Parathyroid adenoma (tissue), 2 donors: ENCODE measurements around the gene CITED1.

Experiments used
- H2AFZ ChIP-seq: fragments of 300-600 bp; sonication (generic); one replicate; pipeline ENCODE4 v1.7.0; 2017; ENCODE audit warnings: antibody characterized with exemption, mild to moderate bottlenecking
- H3K27ac ChIP-seq: fragments of 300-600 bp; sonication (generic); one replicate; pipeline ENCODE4 v1.7.0; 2017
- H3K27me3 ChIP-seq: fragments of 300-600 bp; sonication (generic); one replicate; pipeline ENCODE4 v1.7.0; 2017; ENCODE audit warnings: low read length; ENCODE audit not compliant: control insufficient read depth, insufficient read depth
- H3K36me3 ChIP-seq: fragments of 300-600 bp; sonication (generic); one replicate; pipeline ENCODE4 v1.7.0; 2017; ENCODE audit warnings: low read length; ENCODE audit not compliant: control insufficient read depth, insufficient read depth
- H3K4me1 ChIP-seq: fragments of 300-600 bp; sonication (generic); one replicate; pipeline ENCODE4 v1.7.0; 2017; ENCODE audit warnings: control low read depth
- H3K4me2 ChIP-seq: fragments of 300-600 bp; sonication (generic); one replicate; pipeline ENCODE4 v1.7.0; 2017; ENCODE audit warnings: low read length
- H3K4me3 ChIP-seq: fragments of 300-600 bp; sonication (generic); one replicate; pipeline ENCODE4 v1.7.0; 2017; ENCODE audit warnings: low read depth, low read length
- H3K79me2 ChIP-seq: fragments of 300-600 bp; sonication (generic); one replicate; pipeline ENCODE4 v1.7.0; 2017; ENCODE audit warnings: control low read depth
- H3K9ac ChIP-seq: fragments of 300-600 bp; sonication (generic); one replicate; pipeline ENCODE4 v1.7.0; 2017; ENCODE audit warnings: mild to moderate bottlenecking
- H3K9me3 ChIP-seq: fragments of 300-600 bp; sonication (generic); one replicate; pipeline ENCODE4 v1.7.0; 2017; ENCODE audit warnings: low read length; ENCODE audit not compliant: control insufficient read depth
- TF ChIP-seq, protein P1 (sequence below): fragments of 300-600 bp; sonication (generic); IDR thresholded peaks from one replicate; pipeline ENCODE4 v1.7.0; 2017; ENCODE audit warnings: antibody characterized with exemption, mild to moderate bottlenecking
- donor health status: primary hyperparathyroidism.

The CITED1 gene

DNA sequence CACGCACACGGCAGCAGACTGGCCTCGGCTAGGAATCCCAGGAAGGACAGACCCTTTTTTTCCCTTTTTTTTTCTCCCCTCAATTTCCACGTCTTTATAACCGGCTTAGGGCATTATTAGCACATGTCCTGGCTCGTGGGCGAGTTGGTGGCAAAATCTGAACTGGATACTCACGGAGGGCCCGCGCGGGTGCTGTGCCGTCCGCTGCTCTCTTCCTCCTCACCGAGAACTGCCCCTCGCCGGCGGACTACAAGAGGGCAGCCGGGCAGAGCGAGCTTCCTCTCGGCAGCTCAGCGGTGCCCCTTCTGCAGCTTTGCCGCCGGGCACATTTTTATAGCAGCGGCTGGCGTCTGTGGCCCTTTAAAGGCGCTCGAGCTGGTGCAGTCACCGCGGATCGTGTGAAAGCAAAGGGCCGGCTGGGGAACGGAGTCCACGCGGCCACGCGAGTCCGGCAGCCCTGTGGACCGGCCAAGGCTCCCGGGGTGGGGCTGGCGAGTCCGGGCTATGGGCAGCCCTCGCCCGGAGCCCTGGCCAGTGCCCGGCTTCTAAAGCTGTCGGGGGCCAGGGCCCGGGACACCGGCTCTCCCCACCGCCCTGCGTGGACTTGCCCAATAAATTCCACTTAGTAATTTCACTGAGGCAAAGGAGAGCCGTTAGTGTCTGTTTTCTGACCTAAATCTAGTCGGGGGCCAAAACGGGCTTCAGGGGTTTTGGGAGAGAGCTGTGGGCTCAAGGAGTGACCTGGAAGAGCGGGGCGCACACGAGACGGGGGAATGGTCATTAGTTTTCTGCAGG, 1.3 kb upstream of the CITED1 start:
- no peak overlapping the region for H3K9ac ChIP-seq
- H3K4me2 ChIP-seq = peak overlapping the region; percentile 77
- no peak overlapping the region for H3K27ac ChIP-seq
- no peaks in the 10 kb centered on the region for H3K79me2 ChIP-seq
- H2AFZ ChIP-seq = peak overlapping the region; percentile 60
- H3K4me1 ChIP-seq = no peaks in the 10 kb centered on the region
- H3K36me3 ChIP-seq = no peaks in the 10 kb centered on the region
- TF ChIP-seq, protein P1, sequence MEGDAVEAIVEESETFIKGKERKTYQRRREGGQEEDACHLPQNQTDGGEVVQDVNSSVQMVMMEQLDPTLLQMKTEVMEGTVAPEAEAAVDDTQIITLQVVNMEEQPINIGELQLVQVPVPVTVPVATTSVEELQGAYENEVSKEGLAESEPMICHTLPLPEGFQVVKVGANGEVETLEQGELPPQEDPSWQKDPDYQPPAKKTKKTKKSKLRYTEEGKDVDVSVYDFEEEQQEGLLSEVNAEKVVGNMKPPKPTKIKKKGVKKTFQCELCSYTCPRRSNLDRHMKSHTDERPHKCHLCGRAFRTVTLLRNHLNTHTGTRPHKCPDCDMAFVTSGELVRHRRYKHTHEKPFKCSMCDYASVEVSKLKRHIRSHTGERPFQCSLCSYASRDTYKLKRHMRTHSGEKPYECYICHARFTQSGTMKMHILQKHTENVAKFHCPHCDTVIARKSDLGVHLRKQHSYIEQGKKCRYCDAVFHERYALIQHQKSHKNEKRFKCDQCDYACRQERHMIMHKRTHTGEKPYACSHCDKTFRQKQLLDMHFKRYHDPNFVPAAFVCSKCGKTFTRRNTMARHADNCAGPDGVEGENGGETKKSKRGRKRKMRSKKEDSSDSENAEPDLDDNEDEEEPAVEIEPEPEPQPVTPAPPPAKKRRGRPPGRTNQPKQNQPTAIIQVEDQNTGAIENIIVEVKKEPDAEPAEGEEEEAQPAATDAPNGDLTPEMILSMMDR = no peak
- H3K27me3 ChIP-seq = no peaks in the 10 kb centered on the region
- no peaks in the 10 kb centered on the region for H3K9me3 ChIP-seq
- H3K4me3 ChIP-seq = peak overlapping the region; percentile 44

- H3K27me3 ChIP-seq = no peaks in the 10 kb centered on the region
- H3K27ac ChIP-seq = no peak overlapping the region
- no peak overlapping the region for H2AFZ ChIP-seq
- H3K4me3 ChIP-seq = peak overlapping the region; percentile 11
- H3K4me2 ChIP-seq = peak overlapping the region; percentile 77
- no peaks in the 10 kb centered on the region for H3K79me2 ChIP-seq
- H3K9me3 ChIP-seq = no peaks in the 10 kb centered on the region
- no peaks in the 10 kb centered on the region for H3K4me1 ChIP-seq
- H3K36me3 ChIP-seq = no peaks in the 10 kb centered on the region
- no peak overlapping the region for H3K9ac ChIP-seq
- TF ChIP-seq, protein P1 = no peak
Observed at GRCh38 chrX:72306085-72306801, 529 bp upstream of the CITED1 start.

- peak overlapping the region; percentile 9 for H3K4me3 ChIP-seq
- TF ChIP-seq, protein P1 = no peak
- no peaks in the 10 kb centered on the region for H3K79me2 ChIP-seq
- no peaks in the 10 kb centered on the region for H3K36me3 ChIP-seq
- H3K9me3 ChIP-seq = no peaks in the 10 kb centered on the region
- H3K27ac ChIP-seq = no peak overlapping the region
- no peaks in the 10 kb centered on the region for H3K27me3 ChIP-seq
- no peak overlapping the region for H2AFZ ChIP-seq
- H3K4me1 ChIP-seq = no peaks in the 10 kb centered on the region
- no peak overlapping the region for H3K4me2 ChIP-seq
- H3K9ac ChIP-seq = no peak overlapping the region
Observed at GRCh38 chrX:72304877-72305276, 837 bp downstream of the CITED1 start.

GRCh38 chrX:72301781-72302180, 3.9 kb downstream of the CITED1 start:
- Histone ChIP-seq H3K4me1 (no peaks in the 10 kb centered on the region), H2AFZ (no peak overlapping the region), H3K36me3 (no peaks in the 10 kb centered on the region), H3K4me3 (no peak overlapping the region), H3K9ac (no peak overlapping the region), H3K79me2 (no peaks in the 10 kb centered on the region), H3K27me3 (no peaks in the 10 kb centered on the region), H3K27ac (no peak overlapping the region), H3K4me2 (no peak overlapping the region), H3K9me3 (no peaks in the 10 kb centered on the region)
- TF ChIP-seq, protein P1 = no peak
